Activated CD8-positive, alpha-beta memory T cell treated with anti-CD3 and anti-CD28 coated beads, Interleukin-2, amount 50 U/mL, for 48 hours (primary cell): ENCODE measurements around the gene EEF1AKMT1.
"Not testable (repeated sequence)": the region's sequence is repeated elsewhere in the genome, so short reads cannot be mapped to it uniquely, and the experiment has no call there.

Source experiments
- DNase-seq: peaks from one replicate; pipeline ENCODE4 v3.0.0-alpha.2; 2020

EEF1AKMT1 gene

DNA sequence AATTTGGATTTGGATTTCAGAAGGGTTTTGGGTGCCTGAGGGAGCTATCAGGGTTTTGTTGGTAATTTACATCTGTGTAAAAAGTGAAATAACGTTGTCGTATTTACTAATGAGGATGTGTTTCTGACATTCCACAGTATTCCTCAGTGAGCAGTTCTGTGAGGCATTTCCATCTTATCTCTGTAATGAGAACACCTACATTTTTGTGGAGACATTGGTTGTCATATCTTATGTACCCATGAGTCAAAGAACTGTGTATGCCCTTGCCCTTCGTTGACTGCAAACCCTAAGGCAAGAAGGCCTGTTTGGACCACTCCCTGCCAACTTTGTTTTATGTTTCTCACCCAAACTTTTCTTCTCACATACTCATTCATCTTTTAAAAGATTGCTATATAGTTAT, 84.5 kb downstream of the EEF1AKMT1 start:
- DNase-seq = no peak

DNA sequence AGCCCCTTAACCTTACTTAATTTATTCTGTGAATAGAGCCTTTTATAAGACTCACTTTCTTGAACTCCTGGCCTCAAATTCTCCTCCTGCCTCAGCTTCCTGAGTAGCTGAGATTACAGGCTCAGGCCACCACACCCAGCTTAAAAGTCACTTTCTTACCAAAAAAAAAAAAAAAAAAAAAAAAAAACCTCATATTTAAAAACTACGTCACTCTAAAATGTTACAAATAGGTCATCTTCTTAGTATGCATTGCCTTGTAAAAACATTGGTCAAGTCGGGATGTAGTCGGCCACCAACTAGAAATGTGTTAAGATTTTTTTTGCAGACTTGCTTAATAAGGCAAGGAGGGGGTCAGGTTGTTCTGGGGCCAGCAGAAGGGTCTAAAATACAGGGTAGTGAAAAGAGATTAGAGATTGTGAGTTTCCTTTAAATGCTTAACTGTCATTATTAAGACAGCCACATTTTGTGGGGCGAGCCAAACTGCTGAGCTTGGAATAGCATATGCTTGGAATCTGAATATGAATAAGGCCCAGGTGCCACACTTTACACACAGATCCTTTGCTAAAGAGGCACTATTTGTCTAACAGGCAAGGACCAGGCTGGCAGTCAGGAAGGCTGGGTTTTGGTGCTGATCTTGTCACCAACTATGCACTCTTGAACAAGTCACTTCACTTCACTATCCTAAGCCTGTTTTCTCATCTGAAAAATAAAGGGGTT, 86.7 kb downstream of the EEF1AKMT1 start:
- DNase-seq = no peak

- no peak for DNase-seq
Observed at GRCh38 chr13:20686167-20686566, 87.6 kb downstream of the EEF1AKMT1 start.

- DNase-seq = no peak
Observed at GRCh38 chr13:20685092-20685491, 88.7 kb downstream of the EEF1AKMT1 start.

- DNase-seq = no peak
Observed at GRCh38 chr13:20684546-20684945, 89.2 kb downstream of the EEF1AKMT1 start.

- no peak for DNase-seq
Observed at GRCh38 chr13:20684041-20684440, 89.7 kb downstream of the EEF1AKMT1 start.

DNA sequence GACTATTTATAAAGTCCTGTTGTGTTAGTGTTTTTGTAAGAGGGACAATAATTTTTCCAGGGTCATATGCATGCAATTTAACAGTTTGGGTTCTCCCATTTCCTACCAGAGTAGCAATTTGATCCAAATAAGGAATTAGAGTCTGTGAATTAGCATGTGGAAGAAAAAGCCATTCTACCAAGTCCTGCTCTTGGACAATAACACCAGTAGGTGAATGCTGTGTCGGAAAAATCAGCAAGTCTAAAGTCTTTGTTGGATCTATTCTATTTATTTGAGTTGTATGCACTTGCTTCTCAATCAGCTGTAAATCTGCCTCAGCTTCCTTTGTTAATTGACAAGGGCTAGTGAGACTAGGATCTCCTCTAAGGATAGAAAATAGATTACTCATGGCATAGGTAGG, 91.7 kb downstream of the EEF1AKMT1 start:
- DNase-seq = no peak

GRCh38 chr13:20681481-20681880, 92.3 kb downstream of the EEF1AKMT1 start:
- DNase-seq = not testable (repeated sequence)

DNA sequence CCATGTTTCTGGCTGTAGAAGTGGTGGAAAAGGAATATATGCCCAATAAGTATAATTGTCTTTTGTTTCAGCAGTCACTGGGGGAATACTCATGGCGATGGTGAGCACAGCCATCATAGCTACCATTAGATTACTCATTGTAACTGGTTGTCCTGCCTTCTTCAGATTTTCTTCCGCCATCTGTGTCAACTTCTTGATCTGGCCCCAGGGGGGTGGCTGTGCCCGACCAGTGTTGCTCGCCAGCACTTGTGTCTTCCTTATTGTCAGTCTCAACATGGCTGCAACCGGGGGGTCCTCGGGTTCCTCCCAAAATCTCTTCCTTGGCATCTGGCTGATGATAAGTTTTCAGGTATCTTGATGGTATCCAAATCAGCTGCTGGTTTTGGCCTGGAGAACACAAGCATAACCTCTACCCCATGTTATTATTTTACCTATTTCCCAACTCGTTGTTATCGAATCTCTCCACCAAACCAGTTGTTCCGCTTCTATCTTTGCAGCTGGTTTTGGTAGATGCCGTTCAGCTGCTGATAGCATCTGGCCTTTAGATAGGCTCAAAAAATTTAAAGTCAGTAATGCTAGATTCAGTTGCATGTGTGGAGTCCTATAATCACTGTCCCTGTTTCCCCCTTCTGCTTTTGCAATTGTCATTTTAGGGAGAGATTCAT, 93.2 kb downstream of the EEF1AKMT1 start:
- DNase-seq = no peak

GRCh38 chr13:20679879-20680278, 93.9 kb downstream of the EEF1AKMT1 start:
- no peak for DNase-seq
